GM12873 (cell line): Measurements from ENCODE around the gene MRGPRG.

Experiments
- TF ChIP-seq, protein P1 (sequence below): IDR thresholded peaks from 2 replicates; pipeline ENCODE4 v1.5.1; 2012; ENCODE audit warnings: low read depth, mild to moderate bottlenecking, moderate library complexity, low read length, control low read depth; ENCODE audit not compliant: insufficient read depth; ENCODE audit errors: missing control alignments

MRGPRG gene

DNA sequence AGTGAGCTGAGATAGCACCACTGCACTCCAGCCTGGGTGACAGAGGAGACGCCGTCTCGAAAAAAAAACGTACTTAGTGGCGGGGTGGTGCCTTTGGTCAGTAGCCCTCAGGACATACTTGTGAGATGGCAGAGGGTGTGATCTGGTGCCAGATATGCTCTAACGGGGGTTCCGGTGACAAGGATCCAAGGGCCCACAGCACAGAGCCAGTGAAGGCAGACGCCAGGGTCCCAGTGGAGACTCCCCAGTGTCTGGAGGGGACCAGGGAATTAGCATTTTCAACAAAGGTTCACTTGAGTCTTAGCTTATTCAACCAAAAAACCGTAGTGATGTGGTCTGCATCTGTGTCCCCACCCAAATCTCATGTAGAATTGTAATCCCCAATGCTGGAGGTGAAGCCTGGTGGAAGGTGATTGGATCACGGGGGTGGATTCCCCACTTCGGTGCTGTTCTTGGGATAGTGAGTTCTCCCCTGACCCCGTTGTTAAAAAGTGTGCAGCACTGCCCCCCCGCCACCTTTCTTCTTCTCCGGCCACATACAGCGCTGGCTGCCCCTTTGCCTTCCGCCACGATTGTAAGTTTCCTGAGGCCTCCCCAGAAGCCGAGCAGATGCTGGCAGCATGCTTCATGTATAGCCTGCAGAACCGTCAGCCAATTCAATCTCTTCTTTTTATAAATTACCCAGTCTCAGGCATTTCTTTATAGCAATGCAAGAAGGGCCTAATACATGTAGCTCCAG is 26.9 kb downstream of the MRGPRG start:
- TF ChIP-seq, protein P1, sequence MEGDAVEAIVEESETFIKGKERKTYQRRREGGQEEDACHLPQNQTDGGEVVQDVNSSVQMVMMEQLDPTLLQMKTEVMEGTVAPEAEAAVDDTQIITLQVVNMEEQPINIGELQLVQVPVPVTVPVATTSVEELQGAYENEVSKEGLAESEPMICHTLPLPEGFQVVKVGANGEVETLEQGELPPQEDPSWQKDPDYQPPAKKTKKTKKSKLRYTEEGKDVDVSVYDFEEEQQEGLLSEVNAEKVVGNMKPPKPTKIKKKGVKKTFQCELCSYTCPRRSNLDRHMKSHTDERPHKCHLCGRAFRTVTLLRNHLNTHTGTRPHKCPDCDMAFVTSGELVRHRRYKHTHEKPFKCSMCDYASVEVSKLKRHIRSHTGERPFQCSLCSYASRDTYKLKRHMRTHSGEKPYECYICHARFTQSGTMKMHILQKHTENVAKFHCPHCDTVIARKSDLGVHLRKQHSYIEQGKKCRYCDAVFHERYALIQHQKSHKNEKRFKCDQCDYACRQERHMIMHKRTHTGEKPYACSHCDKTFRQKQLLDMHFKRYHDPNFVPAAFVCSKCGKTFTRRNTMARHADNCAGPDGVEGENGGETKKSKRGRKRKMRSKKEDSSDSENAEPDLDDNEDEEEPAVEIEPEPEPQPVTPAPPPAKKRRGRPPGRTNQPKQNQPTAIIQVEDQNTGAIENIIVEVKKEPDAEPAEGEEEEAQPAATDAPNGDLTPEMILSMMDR = no peak

DNA sequence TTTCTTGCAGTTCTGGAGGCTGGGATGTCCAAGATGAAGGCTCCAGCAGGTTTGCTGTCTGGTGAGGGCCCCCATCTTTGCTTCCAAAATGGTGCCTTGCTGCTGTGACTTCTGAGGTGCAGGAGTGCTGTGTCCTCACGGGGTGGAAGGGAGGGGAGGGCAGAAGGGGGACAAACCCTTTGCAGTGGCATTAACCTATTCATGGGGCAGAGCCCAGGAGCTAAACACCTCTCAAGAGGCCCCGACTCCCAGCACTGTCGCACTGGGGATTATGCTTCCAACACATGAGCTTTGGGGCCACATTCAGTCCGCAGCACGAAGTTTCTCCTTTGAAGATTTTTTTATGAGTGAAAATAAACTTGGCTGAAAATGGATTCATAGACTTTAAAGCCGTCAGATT is 28.0 kb downstream of the MRGPRG start:
- TF ChIP-seq, protein P1 = no peak

DNA sequence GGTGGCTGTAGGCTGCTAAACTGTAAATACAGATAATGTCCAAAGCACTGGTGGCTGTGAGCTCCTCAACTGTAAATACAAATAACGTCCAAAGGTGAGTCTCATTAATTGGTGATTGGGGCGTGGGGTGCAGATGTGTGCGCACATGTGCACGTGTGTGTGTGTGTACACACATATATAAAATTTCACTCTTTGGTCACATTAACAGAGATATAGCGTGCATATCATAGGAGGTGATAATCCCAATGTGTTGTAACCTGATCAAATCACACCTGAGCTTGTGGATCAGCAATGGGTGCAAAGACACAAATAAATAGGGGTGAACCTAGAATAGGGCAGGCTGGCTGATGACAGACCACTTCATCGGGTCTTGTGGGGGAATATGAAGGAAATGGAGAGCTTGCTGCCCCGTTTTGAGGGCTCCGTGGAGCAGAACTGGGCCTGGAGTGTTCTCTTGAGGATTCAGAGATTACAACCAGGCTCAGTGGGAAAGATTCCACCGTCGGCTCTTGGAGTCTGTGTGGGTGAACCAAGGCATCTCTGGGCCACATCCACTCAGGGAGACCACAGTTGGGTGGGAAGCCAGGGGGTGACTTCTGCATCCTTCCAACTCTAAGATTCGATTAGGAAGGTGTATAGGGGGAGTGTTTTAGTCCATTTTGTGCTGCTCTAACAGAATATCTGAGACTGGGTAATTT is 28.6 kb downstream of the MRGPRG start:
- TF ChIP-seq, protein P1 = no peak

DNA sequence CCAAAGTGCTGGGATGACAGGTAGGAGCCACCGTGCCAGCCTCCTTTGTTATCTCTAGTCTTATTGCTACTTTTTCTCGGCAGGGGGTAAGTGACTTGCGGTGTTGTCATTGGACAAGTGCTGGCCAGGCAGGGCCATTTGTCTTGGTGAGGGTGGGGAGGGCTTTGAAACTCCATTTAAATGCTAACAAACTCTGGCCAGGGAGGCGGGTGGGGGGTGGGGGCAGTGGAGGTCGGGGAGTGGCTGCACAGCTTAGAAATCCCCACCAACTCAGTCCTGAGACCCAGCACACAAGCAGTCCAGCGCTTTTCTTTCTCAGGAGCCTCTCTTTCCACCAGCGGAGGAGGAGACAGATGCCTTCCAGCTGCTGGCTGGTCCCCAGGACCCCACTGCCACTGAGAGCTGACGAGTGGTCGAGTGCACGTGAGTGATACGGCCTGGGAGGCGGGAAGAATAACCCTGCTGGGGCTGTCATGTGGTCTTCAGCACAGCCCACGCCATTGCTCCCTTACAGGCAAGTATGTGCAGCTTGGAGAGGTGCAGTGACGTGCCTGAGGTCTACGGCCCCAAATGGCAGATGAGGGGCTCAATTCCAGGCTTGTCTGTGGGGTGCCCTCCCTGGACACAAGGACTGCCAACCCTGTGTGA is 29.3 kb downstream of the MRGPRG start:
- TF ChIP-seq, protein P1 = no peak

DNA sequence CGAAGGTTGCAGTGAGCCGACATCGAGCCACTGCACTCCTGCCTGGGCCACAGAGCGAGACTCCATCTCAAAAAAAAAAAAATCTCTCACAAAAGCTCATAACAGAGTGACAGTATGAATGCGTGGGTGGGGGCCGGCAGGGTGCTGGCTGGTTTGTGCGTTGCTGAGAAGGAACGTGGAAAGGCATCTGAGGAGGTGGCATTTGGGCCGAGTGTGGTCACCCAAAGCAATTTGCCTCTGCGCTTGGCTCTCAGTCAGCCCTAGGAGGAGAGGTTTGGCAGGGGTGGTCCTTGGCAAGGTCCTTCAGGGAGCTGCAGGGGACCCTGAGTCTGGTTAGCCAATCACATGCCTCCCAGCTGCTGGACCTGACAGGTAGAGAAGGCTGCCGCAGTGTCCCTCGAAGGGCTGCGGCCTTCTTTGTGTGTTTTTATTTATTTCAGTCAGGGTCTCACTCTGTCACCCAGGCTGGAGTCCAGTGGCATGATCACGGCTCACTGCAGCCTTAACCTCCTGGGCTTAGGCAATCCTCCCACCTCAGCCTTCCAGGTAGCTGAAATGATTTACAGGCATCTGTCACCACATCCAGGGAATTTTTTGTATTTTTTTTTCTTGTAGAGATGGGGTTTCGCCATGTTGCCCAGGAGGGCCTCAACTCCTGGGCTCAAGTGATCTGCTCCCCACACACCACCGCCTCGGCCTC is 30.0 kb downstream of the MRGPRG start:
- TF ChIP-seq, protein P1 = no peak

DNA sequence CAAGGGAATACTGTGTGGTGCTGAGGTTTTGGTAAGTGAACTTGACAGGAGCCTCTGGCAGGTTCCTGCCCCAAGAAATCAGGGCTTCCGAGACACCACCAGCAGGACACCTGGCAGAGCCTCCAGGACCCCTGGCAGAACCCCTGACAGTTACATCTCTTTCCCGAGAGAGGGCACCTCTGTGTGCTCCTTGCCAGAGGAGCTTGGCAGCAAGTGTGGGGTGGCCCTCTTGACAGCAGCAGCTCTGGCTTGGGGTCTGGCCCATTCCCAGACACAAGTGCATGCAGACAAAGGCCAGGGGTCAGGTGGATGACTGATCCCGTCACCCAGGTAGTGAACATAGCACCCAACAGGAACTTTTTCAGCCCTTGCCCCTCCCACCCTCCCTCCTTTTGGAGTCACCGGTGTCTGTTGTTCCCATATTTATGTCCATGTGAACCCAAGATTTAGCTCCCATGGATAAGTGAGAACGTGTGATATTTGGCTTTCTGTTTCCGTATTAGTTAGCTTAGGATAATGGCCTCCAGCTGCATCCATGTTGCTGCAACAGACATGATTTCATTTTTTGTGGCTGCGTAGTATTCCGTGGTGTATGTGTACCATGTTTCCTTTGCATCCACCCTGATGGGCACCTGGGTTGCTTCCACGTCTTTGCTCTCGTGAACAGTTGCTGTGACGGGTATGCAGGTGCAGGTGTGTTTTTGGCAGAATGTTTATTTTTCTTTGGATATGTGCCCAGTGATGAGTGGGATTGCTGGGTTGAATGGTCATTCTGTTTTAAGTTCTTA is 32.3 kb downstream of the MRGPRG start:
- TF ChIP-seq, protein P1 = no peak
